SK-N-SH (cell line): ENCODE measurements around the gene OBSCN. TPM values are rescaled to one million over a fixed set of nuclear protein-coding genes. Genes with fewer than 3 reads are reported as not detected.

Source experiments
- CTCF ChIA-PET: fragments of 300-600, 350-600 bp; formaldehyde crosslinking; extraction: SDS; loops from one replicate; lab custom pipeline; 2021; lab: Yijun Ruan, JAX
- POLR2A ChIA-PET: fragments of 350-600 bp; sonication (Branson Sonifier 250); formaldehyde crosslinking; extraction: SDS; loops from one replicate; lab custom pipeline; 2020; ENCODE audit warnings: antibody characterized with exemption, inconsistent platforms; lab: Yijun Ruan, JAX
- DNase-seq: peaks from one replicate; pipeline ENCODE4 v3.0.0; 2012
- H2AFZ ChIP-seq: fragments of 200-600 bp; sonication (generic); 2 replicates; pipeline ENCODE4 v1.8.1; 2016; ENCODE audit warnings: antibody characterized with exemption, mild to moderate bottlenecking, low read depth
- H3F3A ChIP-seq: fragments of 200-600 bp; sonication (generic); replicated peaks from 2 replicates; pipeline ENCODE3; 2016; ENCODE audit warnings: antibody characterized with exemption, mild to moderate bottlenecking; ENCODE audit not compliant: insufficient read depth
- H3K27ac ChIP-seq, 2 experiments: fragments of 200-500 bp in 1 of 2; fragments of 200-600 bp in 1 of 2; sonication (Bioruptor generic) in 1 of 2; sonication (generic), shearing (Covaris generic) in 1 of 2; 2 replicates each; pipeline versions ENCODE4 v1.5.1 to v1.6.1; 2014 to 2016; ENCODE audit warnings: low read depth in 2 of 2, inconsistent platforms in 1 of 2, low read length in 1 of 2, mild to moderate bottlenecking in 1 of 2, mixed read lengths in 1 of 2
- H3K27me3 ChIP-seq: fragments of 200-600 bp; sonication (generic), shearing (Covaris generic); 2 replicates; pipeline ENCODE4 v1.6.1; 2016; ENCODE audit warnings: mixed run types; ENCODE audit not compliant: insufficient read depth
- H3K36me3 ChIP-seq, 2 experiments: fragments of 200-500 bp in 1 of 2; fragments of 200-600 bp in 1 of 2; sonication (Bioruptor generic) in 1 of 2; sonication (generic) in 1 of 2; replicated peaks in 1 of 2; 2 replicates each; pipeline versions ENCODE3 to v1.5.1; 2014 to 2016; ENCODE audit warnings: low read length in 1 of 2, mild to moderate bottlenecking in 1 of 2; ENCODE audit not compliant: insufficient read depth in 2 of 2, control insufficient read depth in 1 of 2
- H3K4me1 ChIP-seq, 2 experiments: fragments of 200-500 bp in 1 of 2; fragments of 200-600 bp in 1 of 2; sonication (Bioruptor generic) in 1 of 2; sonication (generic), shearing (Covaris generic) in 1 of 2; 2 replicates each; pipeline versions ENCODE4 v1.5.1 to v1.6.1; 2014 to 2016; ENCODE audit warnings: low read depth in 1 of 2, low read length in 1 of 2, mixed run types in 1 of 2; ENCODE audit not compliant: insufficient read depth in 2 of 2, control insufficient read depth in 1 of 2
- H3K4me2 ChIP-seq: fragments of 200-600 bp; sonication (generic), shearing (Covaris generic); 2 replicates; pipeline ENCODE4 v1.6.1; 2017; ENCODE audit warnings: mixed run types
- H3K4me3 ChIP-seq, 2 experiments: fragments of 200-500 bp in 1 of 2; fragments of 200-600 bp in 1 of 2; sonication (Bioruptor generic) in 1 of 2; sonication (generic), shearing (Covaris generic) in 1 of 2; 2 replicates each; pipeline versions ENCODE4 v1.5.1 to v1.8.1; 2014 to 2016; ENCODE audit warnings: low read depth in 2 of 2, inconsistent platforms in 1 of 2, low read length in 1 of 2, mild to moderate bottlenecking in 1 of 2, mixed read lengths in 1 of 2, moderate library complexity in 1 of 2
- H3K79me2 ChIP-seq: fragments of 200-600 bp; sonication (generic); 2 replicates; pipeline ENCODE4 v1.8.1; 2017; ENCODE audit warnings: mild to moderate bottlenecking; ENCODE audit not compliant: insufficient read depth
- H3K9ac ChIP-seq: fragments of 200-600 bp; sonication (generic); 2 replicates; pipeline ENCODE4 v1.6.1; 2017; ENCODE audit warnings: mixed run types
- H3K9me2 ChIP-seq: fragments of 200-600 bp; sonication (generic); 2 replicates; pipeline ENCODE4 v1.6.1; 2017; ENCODE audit warnings: mixed run types
- H3K9me3 ChIP-seq: fragments of 200-600 bp; sonication (generic); 2 replicates; pipeline ENCODE4 v1.6.1; 2017; ENCODE audit warnings: mixed run types, mild to moderate bottlenecking, moderate library complexity
- H4K20me1 ChIP-seq: fragments of 200-600 bp; sonication (generic); 2 replicates; pipeline ENCODE4 v1.6.1; 2017; ENCODE audit warnings: mild to moderate bottlenecking, mixed run types; ENCODE audit not compliant: insufficient read depth
- EZH2phosphoT487 ChIP-seq: fragments of 200-600 bp; sonication (generic); IDR thresholded peaks from 2 replicates; pipeline ENCODE4 v1.6.1; 2017; ENCODE audit warnings: low read depth, mixed run types, mild to moderate bottlenecking, antibody characterized with exemption, moderate library complexity, borderline replicate concordance
- JUND ChIP-seq: IDR thresholded peaks from 2 replicates; pipeline ENCODE4 v1.4.0; 2012
- RAD21 ChIP-seq: IDR thresholded peaks from 2 replicates; pipeline ENCODE4 v1.6.1; 2012; ENCODE audit warnings: mild to moderate bottlenecking, low read length
- SMC3 ChIP-seq: IDR thresholded peaks from 2 replicates; pipeline ENCODE4 v1.6.1; 2012; ENCODE audit warnings: low read depth, low read length, improper control_type of control experiment
- TAF1 ChIP-seq: IDR thresholded peaks from 2 replicates; pipeline ENCODE4 v1.6.1; 2012; ENCODE audit warnings: low read depth, mild to moderate bottlenecking, low read length, moderate library complexity, borderline replicate concordance
- TEAD4 ChIP-seq: IDR thresholded peaks from 2 replicates; pipeline ENCODE4 v1.4.0; 2012; ENCODE audit warnings: mild to moderate bottlenecking, borderline replicate concordance; ENCODE audit not compliant: insufficient read depth
- WGBS: methylation state at CpG from one replicate; pipeline ENCODE4 v1.1.6; 2017; ENCODE audit warnings: low lambda C conversion rate; 5-methylcytosine and 5-hydroxymethylcytosine counted together
- polyA plus RNA-seq, 3 experiments: library from polyadenylated mRNA; depleted of rRNA; stranded (reverse); fragments of >200 nt; gene quantifications; 2 replicates each; pipeline ENCODE4 v1.2.3, GENCODE V29; 2012
- TF ChIP-seq, protein P1 (sequence below): fragments of 150-350 bp; IDR thresholded peaks from 2 replicates; pipeline ENCODE4 v1.6.1; 2017; ENCODE audit warnings: antibody characterized with exemption, low read length, low read depth, borderline replicate concordance
- TF ChIP-seq, protein P2 (sequence below): fragments of 200-600 bp; sonication (generic); IDR thresholded peaks from 2 replicates; pipeline ENCODE4 v1.6.1; 2017; ENCODE audit warnings: antibody characterized with exemption, mild to moderate bottlenecking, moderate library complexity

The OBSCN gene
- polyA plus RNA-seq, 1 of the 3 experiments (the other 2 are of a cell fraction), result 4.0 TPM

DNA sequence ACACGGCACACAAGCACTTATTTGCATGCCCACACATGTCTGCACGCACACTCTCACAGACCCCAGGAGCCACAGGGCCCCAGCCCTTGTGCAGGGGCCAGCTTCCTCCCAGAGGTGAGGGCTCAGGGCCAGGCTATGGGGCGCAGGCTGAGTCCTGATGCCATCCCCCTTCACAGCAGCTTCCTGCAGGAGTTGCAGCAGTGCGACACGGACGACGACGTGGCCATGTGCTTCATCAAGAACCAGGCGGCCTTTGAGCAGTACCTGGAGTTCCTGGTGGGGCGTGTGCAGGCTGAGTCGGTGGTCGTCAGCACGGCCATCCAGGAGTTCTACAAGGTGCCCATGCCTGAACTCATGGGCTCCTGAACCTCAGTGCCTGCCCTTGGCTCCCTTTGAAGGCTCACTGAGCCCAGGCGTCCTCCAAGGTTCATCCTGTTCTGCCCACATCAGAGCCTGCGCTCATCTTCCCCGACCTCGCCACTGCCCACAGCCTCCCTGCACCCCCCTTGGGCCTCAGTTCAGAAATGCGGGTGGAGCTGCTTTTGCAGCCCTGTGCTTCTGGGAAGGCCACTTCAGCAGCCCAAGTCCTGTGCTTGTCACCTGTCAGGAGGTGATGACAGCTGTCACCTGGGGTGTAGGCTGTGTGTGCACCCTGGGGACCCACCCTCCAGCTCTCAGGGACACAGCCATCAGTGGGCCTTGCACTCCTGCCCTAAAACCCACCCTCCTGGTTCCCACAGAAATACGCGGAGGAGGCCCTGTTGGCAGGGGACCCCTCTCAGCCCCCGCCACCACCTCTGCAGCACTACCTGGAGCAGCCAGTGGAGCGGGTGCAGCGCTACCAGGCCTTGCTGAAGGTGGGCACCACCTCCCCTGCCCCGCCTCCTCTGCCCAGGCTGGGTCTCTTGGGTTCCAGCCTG lies 132.2 kb downstream of the OBSCN start:
- H3K79me2 ChIP-seq, result no peaks in the 10 kb centered on the region
- H3K4me1 ChIP-seq, result no peaks in the 10 kb centered on the region
- no peak overlapping the region for H3K9ac ChIP-seq
- CTCF ChIA-PET, result interaction anchor here (0.9 to 1.0 kb wide), 3 partner anchors 18 to 151 kb away, joined by 3 read pairs; no protein-coding TSS in a partner anchor
- no peaks in the 10 kb centered on the region for H3K27me3 ChIP-seq
- no peak for DNase-seq
- no peak overlapping the region for H3K4me2 ChIP-seq
- POLR2A ChIA-PET, result no interaction called here
- H3F3A ChIP-seq, result no peaks in the 10 kb centered on the region
- no peak overlapping the region for H3K27ac ChIP-seq
- no peak overlapping the region for H2AFZ ChIP-seq
- H3K36me3 ChIP-seq, result no peaks in the 10 kb centered on the region
- H4K20me1 ChIP-seq, result no peaks in the 10 kb centered on the region
- WGBS, result 82% methylated on average over 7 of the region's 24 CpGs
- H3K9me3 ChIP-seq, result no peaks in the 10 kb centered on the region
- H3K9me2 ChIP-seq, result no peaks in the 10 kb centered on the region
- no peak for TF ChIP-seq JUND
- TF ChIP-seq, protein P1, sequence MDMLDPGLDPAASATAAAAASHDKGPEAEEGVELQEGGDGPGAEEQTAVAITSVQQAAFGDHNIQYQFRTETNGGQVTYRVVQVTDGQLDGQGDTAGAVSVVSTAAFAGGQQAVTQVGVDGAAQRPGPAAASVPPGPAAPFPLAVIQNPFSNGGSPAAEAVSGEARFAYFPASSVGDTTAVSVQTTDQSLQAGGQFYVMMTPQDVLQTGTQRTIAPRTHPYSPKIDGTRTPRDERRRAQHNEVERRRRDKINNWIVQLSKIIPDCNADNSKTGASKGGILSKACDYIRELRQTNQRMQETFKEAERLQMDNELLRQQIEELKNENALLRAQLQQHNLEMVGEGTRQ, result no peak
- H3K4me3 ChIP-seq, result no peak overlapping the region

DNA sequence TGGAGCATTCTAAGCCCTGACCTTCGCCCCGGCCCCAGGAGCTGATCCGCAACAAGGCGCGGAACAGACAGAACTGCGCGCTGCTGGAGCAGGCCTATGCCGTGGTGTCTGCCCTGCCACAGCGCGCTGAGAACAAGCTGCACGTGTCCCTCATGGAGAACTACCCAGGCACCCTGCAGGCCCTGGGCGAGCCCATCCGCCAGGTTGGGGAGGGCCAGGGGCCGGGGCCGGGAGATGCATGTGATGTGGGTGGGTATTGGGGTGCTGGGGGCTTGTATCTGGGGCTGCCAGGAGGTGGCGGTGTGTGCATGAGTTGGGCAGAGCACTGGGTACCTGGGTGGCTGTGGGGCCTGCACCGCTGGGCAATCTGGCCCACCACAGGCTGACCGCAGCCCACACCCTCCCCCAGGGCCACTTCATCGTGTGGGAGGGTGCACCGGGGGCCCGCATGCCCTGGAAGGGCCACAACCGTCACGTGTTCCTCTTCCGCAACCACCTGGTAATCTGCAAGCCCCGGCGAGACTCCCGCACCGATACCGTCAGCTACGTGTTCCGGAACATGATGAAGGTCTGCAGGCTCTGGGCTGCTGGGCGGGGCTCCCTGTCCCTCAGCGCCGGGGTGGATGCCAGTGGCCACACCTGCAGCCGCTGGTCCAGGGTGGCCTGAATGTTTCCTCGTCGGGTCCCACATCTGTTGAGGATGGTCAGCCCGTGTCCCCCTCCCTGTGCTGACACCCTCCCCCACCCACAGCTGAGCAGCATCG lies 133.0 kb downstream of the OBSCN start:
- no peaks in the 10 kb centered on the region for H3F3A ChIP-seq
- CTCF ChIA-PET, result interaction anchor here (0.9 to 1.9 kb wide), 6 partner anchors 10 to 150 kb away, joined by 3 to 4 read pairs (median 3); no protein-coding TSS in a partner anchor
- no peak overlapping the region for H3K27ac ChIP-seq
- no peaks in the 10 kb centered on the region for H3K9me3 ChIP-seq
- H3K9me2 ChIP-seq, result no peaks in the 10 kb centered on the region
- no peak overlapping the region for H3K4me2 ChIP-seq
- H3K36me3 ChIP-seq, result no peaks in the 10 kb centered on the region
- no peak overlapping the region for H2AFZ ChIP-seq
- no peaks in the 10 kb centered on the region for H4K20me1 ChIP-seq
- no peaks in the 10 kb centered on the region for H3K79me2 ChIP-seq
- H3K9ac ChIP-seq, result no peak overlapping the region
- H3K4me3 ChIP-seq, result no peak overlapping the region
- DNase-seq, result peak; percentile 75
- WGBS, result 88% methylated on average over 23 of the region's 39 CpGs
- no peaks in the 10 kb centered on the region for H3K27me3 ChIP-seq
- H3K4me1 ChIP-seq, result no peaks in the 10 kb centered on the region
- POLR2A ChIA-PET, result no interaction called here
- TF ChIP-seq EZH2phosphoT487 (no peak), JUND (no peak), SMC3 (0 out of 2 replicates have a peak, but pooled peaks have one; percentile 14), TEAD4 (no peak), RAD21 (peak; percentile 51), TAF1 (no peak)
- TF ChIP-seq, protein P2, sequence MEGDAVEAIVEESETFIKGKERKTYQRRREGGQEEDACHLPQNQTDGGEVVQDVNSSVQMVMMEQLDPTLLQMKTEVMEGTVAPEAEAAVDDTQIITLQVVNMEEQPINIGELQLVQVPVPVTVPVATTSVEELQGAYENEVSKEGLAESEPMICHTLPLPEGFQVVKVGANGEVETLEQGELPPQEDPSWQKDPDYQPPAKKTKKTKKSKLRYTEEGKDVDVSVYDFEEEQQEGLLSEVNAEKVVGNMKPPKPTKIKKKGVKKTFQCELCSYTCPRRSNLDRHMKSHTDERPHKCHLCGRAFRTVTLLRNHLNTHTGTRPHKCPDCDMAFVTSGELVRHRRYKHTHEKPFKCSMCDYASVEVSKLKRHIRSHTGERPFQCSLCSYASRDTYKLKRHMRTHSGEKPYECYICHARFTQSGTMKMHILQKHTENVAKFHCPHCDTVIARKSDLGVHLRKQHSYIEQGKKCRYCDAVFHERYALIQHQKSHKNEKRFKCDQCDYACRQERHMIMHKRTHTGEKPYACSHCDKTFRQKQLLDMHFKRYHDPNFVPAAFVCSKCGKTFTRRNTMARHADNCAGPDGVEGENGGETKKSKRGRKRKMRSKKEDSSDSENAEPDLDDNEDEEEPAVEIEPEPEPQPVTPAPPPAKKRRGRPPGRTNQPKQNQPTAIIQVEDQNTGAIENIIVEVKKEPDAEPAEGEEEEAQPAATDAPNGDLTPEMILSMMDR, result peak; percentile 26
- TF ChIP-seq, all 33 proteins: peak for 3
